K562 (cell line): ENCODE data around the gene MECP2. TPM values are rescaled to one million over a fixed set of nuclear protein-coding genes. Genes with fewer than 3 reads are reported as not detected.

Experiments
- ARID1B ChIP-seq: fragments of 450-650 bp; IDR thresholded peaks from 2 replicates; pipeline ENCODE4 v1.6.1; 2016; ENCODE audit warnings: antibody characterized with exemption, mild to moderate bottlenecking, inconsistent platforms
- ATF1 ChIP-seq, 2 experiments: fragments of 450-650 bp in 1 of 2; IDR thresholded peaks; 2 replicates each; pipeline ENCODE4 v1.6.1; 2016; ENCODE audit warnings: missing compliant biosample characterization in 1 of 2, missing genetic modification characterization in 1 of 2
- ELK3 ChIP-seq: fragments of 450-650 bp; formaldehyde crosslinking; IDR thresholded peaks from 2 replicates; pipeline ENCODE4 v1.4.0; 2020; ENCODE audit warnings: mild to moderate bottlenecking
- HBP1 ChIP-seq: fragments of 450-650 bp; formaldehyde crosslinking; IDR thresholded peaks from 2 replicates; pipeline ENCODE4 v1.4.0; 2022; ENCODE audit warnings: missing genetic modification characterization
- HMBOX1 ChIP-seq: sonication (generic); IDR thresholded peaks from 2 replicates; pipeline ENCODE4 v1.6.1; 2016
- ILK ChIP-seq: fragments of 450-650 bp; IDR thresholded peaks from 2 replicates; pipeline ENCODE4 v1.6.1; 2016; ENCODE audit warnings: missing genetic modification characterization, low read depth, mild to moderate bottlenecking, missing compliant biosample characterization, moderate library complexity, borderline replicate concordance
- NEUROD1 ChIP-seq: fragments of 150-350 bp; IDR thresholded peaks from 2 replicates; pipeline ENCODE4 v1.6.1; 2014; ENCODE audit warnings: borderline replicate concordance, low read length, low read depth; ENCODE audit not compliant: partially characterized antibody
- NONO ChIP-seq, 2 experiments: fragments of 200-400 bp in 1 of 2; fragments of 450-650 bp in 1 of 2; formaldehyde crosslinking in 1 of 2; IDR thresholded peaks; 2 replicates each; pipeline ENCODE4 v1.6.1; 2017; ENCODE audit warnings: low read depth in 2 of 2, mild to moderate bottlenecking in 2 of 2, moderate library complexity in 2 of 2, low read length in 1 of 2
- POU5F1 ChIP-seq: fragments of 150-350 bp; IDR thresholded peaks from 2 replicates; pipeline ENCODE4 v1.6.1; 2014; ENCODE audit warnings: borderline replicate concordance, low read length, low read depth, mild to moderate bottlenecking; ENCODE audit not compliant: partially characterized antibody
- PRDM10 ChIP-seq: fragments of 450-650 bp; IDR thresholded peaks from 2 replicates; pipeline ENCODE4 v1.6.1; 2018; ENCODE audit not compliant: partially characterized antibody
- PREB ChIP-seq: sonication (generic); formaldehyde crosslinking; IDR thresholded peaks from 2 replicates; pipeline ENCODE4 v1.8.1; 2023; ENCODE audit warnings: mild to moderate bottlenecking, missing genetic modification reagents
- RBM14 ChIP-seq: fragments of 200-400 bp; formaldehyde crosslinking; IDR thresholded peaks from 2 replicates; pipeline ENCODE4 v1.6.1; 2018; ENCODE audit warnings: low read depth, mild to moderate bottlenecking, low read length, moderate library complexity, borderline replicate concordance; ENCODE audit not compliant: insufficient read depth
- RHOXF2B ChIP-seq: fragments of 250-450 bp; sonication (Bioruptor Pico); conservative IDR thresholded peaks from 2 replicates; pipeline ENCODE4 v1.5.1; 2021
- SMARCA4 ChIP-seq: fragments of 450-650 bp; IDR thresholded peaks from 2 replicates; pipeline ENCODE4 v1.6.1; 2016
- SMARCE1 ChIP-seq: fragments of 450-650 bp; IDR thresholded peaks from 2 replicates; pipeline ENCODE4 v1.7.1; 2016; ENCODE audit warnings: mild to moderate bottlenecking
- TAF15 ChIP-seq: fragments of 200-400 bp; formaldehyde crosslinking; IDR thresholded peaks from 2 replicates; pipeline ENCODE4 v1.6.1; 2017; ENCODE audit warnings: mild to moderate bottlenecking, low read depth, low read length, moderate library complexity
- ZKSCAN8 ChIP-seq: fragments of 200-800 bp; sonication (Bioruptor generic); IDR thresholded peaks from 2 replicates; pipeline ENCODE4 v1.6.1; 2016; ENCODE audit warnings: missing genetic modification characterization, missing compliant biosample characterization
- ZNF134 ChIP-seq: fragments of 250-450 bp; sonication (Bioruptor Pico); conservative IDR thresholded peaks from 2 replicates; pipeline ENCODE4 v1.4.0; 2020
- ZNF384 ChIP-seq: IDR thresholded peaks from 2 replicates; pipeline ENCODE4 v1.6.1; 2012; ENCODE audit warnings: low read depth, low read length, improper control_type of control experiment
- polyA plus RNA-seq, 8 experiments: library from polyadenylated mRNA; depleted of rRNA in 4 of 8; stranded (reverse) in 5 of 8; unstranded in 3 of 8; fragments of >200 nt; fragmentation: Nextera tagmentation in 2 of 8; fragmentation: Illumina TruSeq in 1 of 8; extraction: Ambion mirVana in 2 of 8; extraction: Trizol in 1 of 8; gene quantifications; 2 replicates each; pipeline versions ENCODE4 v1.2.1 to v1.2.3, GENCODE V29; 2011 to 2014; ENCODE audit warnings: inconsistent platforms in 1 of 8, missing spikeins in 1 of 8
- total RNA-seq, 7 experiments: library from RNA; depleted of rRNA in 6 of 7; stranded (reverse); fragments of >200 nt in 6 of 7; fragmentation: Illumina TruSeq in 2 of 7; extraction: Trizol in 2 of 7; gene quantifications; 2 replicates each; pipeline versions ENCODE4 v1.2.1 to v1.2.3, GENCODE V29; 2011 to 2021; ENCODE audit warnings: low replicate concordance in 1 of 7

MECP2 gene
- total and polyA plus RNA-seq, 9 of the 15 experiments (the other 6 are each of a cell fraction or from before 2014, with no cell fraction given), result 2.1 to 50.9 (median 30.5) TPM

GRCh38 chrX:154096140-154097002 lies 1.1 kb downstream of the MECP2 start (continued):
- TF ChIP-seq ATF1 (CRISPR knock-in tag; IDR thresholded peaks at IDR 0.05) (no peak), ATF1 (tag; IDR thresholded peaks at IDR 0.05) (no peak), HBP1 (CRISPR knock-in tag) (no peak), PRDM10 (peak; percentile 9), ZNF134 (CRISPR knock-in tag) (no peak), NONO (IDR thresholded peaks at IDR 0.05; ENCODE audit: low read depth in 2 of 2, low read length in 1 of 2) (no peak), ELK3 (CRISPR knock-in tag) (no peak), NEUROD1 (no peak), TAF15 (no peak), PREB (no peak), RHOXF2B (CRISPR knock-in tag) (no peak), SMARCA4 (no peak), ILK (tag) (no peak), ZKSCAN8 (CRISPR knock-in tag) (no peak), POU5F1 (no peak), RBM14 (no peak), SMARCE1 (0 out of 2 replicates have a peak, but pooled peaks have one; percentile 30), HMBOX1 (0 out of 2 replicates have a peak, but pooled peaks have one; percentile 35), ARID1B (peak; percentile 24; the same call in 1 of the 2 replicates), ZNF384 (no peak)
